SK-N-SH treated with all-trans-retinoic acid at 6 μM for 48 hours (cell line): Measurements from ENCODE around the gene OAS2.

ENCODE experiments used
- CSDC2 ChIP-seq: fragments of 250-450 bp; sonication (Bioruptor Pico); IDR thresholded peaks from 2 replicates; pipeline ENCODE4 v1.5.0; 2020; ENCODE audit warnings: mild to moderate bottlenecking, moderate library complexity
- TCF4 ChIP-seq: fragments of 250-450 bp; sonication (Bioruptor Pico); IDR thresholded peaks from 2 replicates; pipeline ENCODE4 v1.8.0; 2021; ENCODE audit warnings: mild to moderate bottlenecking, moderate library complexity, borderline replicate concordance
- ZC3H10 ChIP-seq: fragments of 250-450 bp; sonication (Bioruptor Pico); IDR thresholded peaks from 2 replicates; pipeline ENCODE4 v1.5.1; 2021; ENCODE audit warnings: mild to moderate bottlenecking, moderate library complexity
- ZFP30 ChIP-seq: fragments of 450-650 bp; formaldehyde crosslinking; IDR thresholded peaks from 2 replicates; pipeline ENCODE4 v1.5.0; 2022; ENCODE audit warnings: mild to moderate bottlenecking, moderate library complexity
- ZNF8 ChIP-seq: fragments of 450-650 bp; formaldehyde crosslinking; IDR thresholded peaks from 2 replicates; pipeline ENCODE4 v1.5.0; 2020; ENCODE audit warnings: mild to moderate bottlenecking, moderate library complexity
- TF ChIP-seq, protein P1 (sequence below): fragments of 250-450 bp; sonication (Bioruptor Pico); IDR thresholded peaks from 2 replicates; pipeline ENCODE4 v1.8.0; 2020; ENCODE audit warnings: mild to moderate bottlenecking, moderate library complexity, borderline replicate concordance

DNA sequence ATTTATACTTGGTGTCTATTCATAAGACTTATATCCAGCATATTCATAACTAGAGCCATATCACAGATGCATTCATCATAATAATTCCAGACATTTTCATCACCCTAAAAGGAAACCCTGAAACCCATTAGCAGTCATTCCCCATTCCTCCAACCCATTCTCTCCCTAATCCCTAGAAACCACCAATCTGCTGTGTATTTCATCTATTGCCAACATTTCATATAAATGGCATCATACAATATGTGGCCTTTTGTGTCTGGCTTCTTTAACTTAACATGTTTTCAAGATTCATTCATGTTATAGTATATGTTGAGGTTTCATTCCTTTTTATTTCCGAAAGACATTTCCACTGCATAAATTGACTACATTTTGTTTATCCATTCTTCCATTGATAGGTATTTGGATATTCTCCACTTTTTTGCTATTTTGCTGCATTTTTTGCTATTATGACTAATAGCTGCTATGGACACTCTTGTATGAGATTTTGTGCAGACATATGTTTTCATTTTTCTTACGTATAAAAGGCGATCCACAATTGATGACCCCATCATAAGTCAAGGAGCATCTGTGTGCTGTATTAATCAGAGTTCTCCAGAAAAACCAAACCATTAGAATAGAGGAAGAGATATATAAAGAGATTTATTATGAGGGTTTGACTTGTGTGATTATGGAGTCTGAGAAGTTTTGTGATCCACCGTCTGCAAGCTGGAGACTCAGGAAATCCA is 5.1 kb upstream of the OAS2 start:
- TF ChIP-seq TCF4 = no peak
- TF ChIP-seq, protein P1, sequence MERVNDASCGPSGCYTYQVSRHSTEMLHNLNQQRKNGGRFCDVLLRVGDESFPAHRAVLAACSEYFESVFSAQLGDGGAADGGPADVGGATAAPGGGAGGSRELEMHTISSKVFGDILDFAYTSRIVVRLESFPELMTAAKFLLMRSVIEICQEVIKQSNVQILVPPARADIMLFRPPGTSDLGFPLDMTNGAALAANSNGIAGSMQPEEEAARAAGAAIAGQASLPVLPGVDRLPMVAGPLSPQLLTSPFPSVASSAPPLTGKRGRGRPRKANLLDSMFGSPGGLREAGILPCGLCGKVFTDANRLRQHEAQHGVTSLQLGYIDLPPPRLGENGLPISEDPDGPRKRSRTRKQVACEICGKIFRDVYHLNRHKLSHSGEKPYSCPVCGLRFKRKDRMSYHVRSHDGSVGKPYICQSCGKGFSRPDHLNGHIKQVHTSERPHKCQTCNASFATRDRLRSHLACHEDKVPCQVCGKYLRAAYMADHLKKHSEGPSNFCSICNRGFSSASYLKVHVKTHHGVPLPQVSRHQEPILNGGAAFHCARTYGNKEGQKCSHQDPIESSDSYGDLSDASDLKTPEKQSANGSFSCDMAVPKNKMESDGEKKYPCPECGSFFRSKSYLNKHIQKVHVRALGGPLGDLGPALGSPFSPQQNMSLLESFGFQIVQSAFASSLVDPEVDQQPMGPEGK = no peak
- TF ChIP-seq ZFP30 = no peak
- TF ChIP-seq ZNF8 (CRISPR knock-in tag) = no peak
- no peak for TF ChIP-seq CSDC2 (CRISPR knock-in tag)
- TF ChIP-seq ZC3H10 = no peak
